Endothelial cell of umbilical vein (primary cell): ENCODE results near the gene CNNM2. TPM values are rescaled to one million over a fixed set of nuclear protein-coding genes. Genes with fewer than 3 reads are reported as not detected.

ENCODE experiments used
- BruUV-seq: library from RNA; stranded (reverse); fragments of 400-500 nt; replicated peaks from 2 replicates; lab custom pipeline; 2021; lab: Mats Ljungman, UMichigan
- CTCF ChIA-PET: fragments of 300-600, 350-600 bp; sonication (Branson Sonifier 250); formaldehyde crosslinking; loops from one replicate; lab custom pipeline; 2021; ENCODE audit warnings: antibody characterized with exemption, inconsistent platforms; lab: Charles Lee
- POLR2A ChIA-PET: fragments of 300-600, 350-600 bp; sonication (Branson Sonifier 250); formaldehyde crosslinking; loops from one replicate; lab custom pipeline; 2021; ENCODE audit warnings: antibody characterized with exemption, inconsistent platforms; lab: Charles Lee
- DNase-seq: peaks from one replicate; pipeline ENCODE4 v3.0.0-alpha.2; 2011; ENCODE audit warnings: low read depth, low spot score
- FAIRE-seq: peaks from 2 replicates; lab custom pipeline; 2011; peaks lifted over from hg19 to GRCh38; lab: Jason Lieb, UNC
- H2AFZ ChIP-seq: 2 replicates; pipeline ENCODE4 v1.6.0; 2012; ENCODE audit warnings: low read depth, low read length, control low read depth, inconsistent platforms
- H3K27ac ChIP-seq: 2 replicates; pipeline ENCODE4 v1.5.1; 2011; ENCODE audit warnings: low read depth, mild to moderate bottlenecking, control low read depth, low read length, moderate library complexity; ENCODE audit not compliant: insufficient read depth
- H3K27me3 ChIP-seq, 2 experiments: 2 replicates each; pipeline versions ENCODE4 v1.6.0 to v1.6.1; 2011; ENCODE audit warnings: low read length in 2 of 2, mixed read lengths in 1 of 2; ENCODE audit not compliant: control insufficient read depth in 2 of 2, insufficient read depth in 2 of 2
- H3K36me3 ChIP-seq, 2 experiments: 2 replicates in 1 of 2; 3 replicates in 1 of 2; pipeline ENCODE4 v1.5.1; 2011; ENCODE audit warnings: low read length in 2 of 2, mild to moderate bottlenecking in 1 of 2, moderate library complexity in 1 of 2; ENCODE audit not compliant: control insufficient read depth in 2 of 2, insufficient read depth in 2 of 2; ENCODE audit errors: extremely low read depth in 1 of 2
- H3K4me1 ChIP-seq: 3 replicates; pipeline ENCODE4 v1.5.1; 2011; ENCODE audit warnings: mild to moderate bottlenecking, low read length; ENCODE audit not compliant: control insufficient read depth, insufficient read depth; ENCODE audit errors: extremely low read depth
- H3K4me2 ChIP-seq: 2 replicates; pipeline ENCODE4 v1.6.1; 2011; ENCODE audit warnings: low read length, control low read depth, mixed read lengths; ENCODE audit not compliant: insufficient read depth
- H3K4me3 ChIP-seq, 3 experiments: fragments of 200-600 bp in 1 of 3; sonication (generic), shearing (Covaris generic) in 1 of 3; replicated peaks in 1 of 3; 2 replicates each; pipeline ENCODE4 v1.5.1; 2011 to 2016; ENCODE audit warnings: control low read depth in 3 of 3, low read length in 3 of 3, mild to moderate bottlenecking in 2 of 3, inconsistent platforms in 1 of 3, low read depth in 1 of 3, moderate library complexity in 1 of 3; ENCODE audit not compliant: insufficient read depth in 1 of 3
- H3K79me2 ChIP-seq: 2 replicates; pipeline ENCODE4 v1.6.0; 2012; ENCODE audit warnings: low read length, inconsistent platforms; ENCODE audit not compliant: control insufficient read depth, insufficient read depth
- H3K9ac ChIP-seq: replicated peaks from 2 replicates; pipeline ENCODE3; 2011; ENCODE audit warnings: low read length, control low read depth; ENCODE audit not compliant: insufficient read depth; ENCODE audit errors: extremely low read depth
- H3K9me1 ChIP-seq: replicated peaks from 3 replicates; pipeline ENCODE4 v1.6.0; 2011; ENCODE audit warnings: mild to moderate bottlenecking, low read length; ENCODE audit not compliant: control insufficient read depth, insufficient read depth; ENCODE audit errors: extremely low read depth
- H3K9me3 ChIP-seq: replicated peaks from 2 replicates; pipeline ENCODE4 v1.5.1; 2012; ENCODE audit warnings: low read length, inconsistent platforms; ENCODE audit not compliant: control insufficient read depth, insufficient read depth
- H4K20me1 ChIP-seq: replicated peaks from 2 replicates; pipeline ENCODE3; 2011; ENCODE audit warnings: mild to moderate bottlenecking, low read length; ENCODE audit not compliant: control insufficient read depth, insufficient read depth; ENCODE audit errors: extremely low read depth
- EZH2 ChIP-seq: IDR thresholded peaks from 2 replicates; pipeline ENCODE4 v1.6.1; 2012; ENCODE audit warnings: borderline replicate concordance, low read depth, mild to moderate bottlenecking, moderate library complexity, low read length, inconsistent platforms; ENCODE audit not compliant: severe bottlenecking
- FOS ChIP-seq: IDR thresholded peaks from 2 replicates; pipeline ENCODE4 v1.6.1; 2011; ENCODE audit warnings: mild to moderate bottlenecking, low read length, moderate library complexity, borderline replicate concordance; ENCODE audit not compliant: insufficient read depth
- GATA2 ChIP-seq: IDR thresholded peaks from 2 replicates; pipeline ENCODE4 v1.7.0; 2011; ENCODE audit warnings: low read depth, mild to moderate bottlenecking, moderate library complexity, mixed read lengths, low read length; ENCODE audit not compliant: insufficient read length, insufficient read depth
- JUN ChIP-seq: IDR thresholded peaks from 2 replicates; pipeline ENCODE4 v1.6.1; 2011; ENCODE audit warnings: borderline replicate concordance, low read depth; ENCODE audit not compliant: insufficient read length, insufficient read depth
- MYC ChIP-seq: IDR thresholded peaks from one replicate; pipeline ENCODE4 v1.6.1; 2011; ENCODE audit warnings: mild to moderate bottlenecking, low read depth, low read length
- POLR2A ChIP-seq: IDR thresholded peaks from 2 replicates; pipeline ENCODE4 v1.6.1; 2012; ENCODE audit warnings: low read depth, mild to moderate bottlenecking, control low read depth, low read length
- POLR2AphosphoS5 ChIP-seq: IDR thresholded peaks from 2 replicates; pipeline ENCODE4 v1.6.1; 2012; ENCODE audit warnings: low read depth, mild to moderate bottlenecking, control low read depth, low read length, moderate library complexity; ENCODE audit not compliant: insufficient read depth
- dilution Hi-C: fragments of 300-500 bp; cut with MboI; formaldehyde crosslinking; loops from one replicate; pipeline ENCODE4 v1.15.0; 2019; ENCODE audit warnings: low sequenced_read_pairs; ENCODE audit not compliant: extremely low pct_ligation_motif_present
- intact Hi-C: fragments of 100-400 bp; cut with micrococcal nuclease; formaldehyde crosslinking; loops from one replicate; pipeline ENCODE4 v1.10.0; 2022
- polyA plus RNA-seq, 4 experiments: library from polyadenylated mRNA; depleted of rRNA in 3 of 4; stranded (reverse) in 3 of 4; unstranded in 1 of 4; fragments of >200 nt; gene quantifications; 2 replicates each; pipeline versions ENCODE4 v1.2.1 to v1.2.3, GENCODE V29; 2011 to 2012; ENCODE audit warnings: missing spikeins in 1 of 4
- total RNA-seq: library from RNA; stranded (reverse); gene quantifications from 2 replicates; pipeline ENCODE4 v1.2.3, GENCODE V29; 2021
- TF ChIP-seq, protein P1 (sequence below), 2 donors: IDR thresholded peaks; 1 replicate in 1 of 2; 2 replicates in 1 of 2; pipeline ENCODE4 v1.5.1; 2011; ENCODE audit warnings: low read length in 2 of 2, mild to moderate bottlenecking in 2 of 2, moderate library complexity in 2 of 2, control low read depth in 1 of 2, inconsistent platforms in 1 of 2, low read depth in 1 of 2; ENCODE audit not compliant: insufficient read depth in 1 of 2; ENCODE audit errors: extremely low read depth in 1 of 2
- TF ChIP-seq, protein P2 (sequence below): IDR thresholded peaks from 2 replicates; pipeline ENCODE4 v1.6.1; 2011; ENCODE audit not compliant: insufficient read depth, insufficient read length

Gene CNNM2
- total and polyA plus RNA-seq, 2 donors (not counting 3 experiments of a cell fraction or from before 2014, with no cell fraction given): 1.9 to 3.0 TPM

DNA sequence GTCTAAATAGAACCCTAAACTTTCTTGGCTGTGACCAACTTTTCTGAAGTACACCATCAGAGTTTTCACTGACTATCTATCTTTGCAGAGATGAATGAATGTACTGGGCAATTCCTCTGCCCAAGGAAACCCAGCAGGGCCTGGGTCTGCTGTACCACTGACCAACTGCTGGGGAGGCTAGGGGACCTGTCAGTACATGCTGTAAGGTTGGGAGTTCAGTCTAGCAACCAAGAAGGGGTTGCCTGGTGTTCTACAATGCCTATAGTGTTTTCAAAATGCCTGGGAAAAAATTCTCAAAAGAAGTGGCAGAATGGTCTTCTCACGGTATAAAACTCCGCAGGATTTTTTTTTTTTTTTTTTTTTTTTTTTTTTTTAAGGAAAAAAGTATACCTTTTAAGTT lies 168.7 kb downstream of the CNNM2 start:
- ChIA-PET POLR2A (no interaction called here), CTCF (interaction anchor here (1.2 to 3.3 kb wide), 3 partner anchors 21 to 250 kb away, joined by 3 to 28 read pairs (median 3); partner anchors contain the start of gene CYP17A1)
- Histone ChIP-seq H3K4me1 (no peaks in the 10 kb centered on the region), H2AFZ (no peak overlapping the region), H3K4me2 (no peak overlapping the region), H3K27me3 (no peaks in the 10 kb centered on the region), H3K79me2 (no peaks in the 10 kb centered on the region), H3K4me3 (no peak overlapping the region), H4K20me1 (no peaks in the 10 kb centered on the region), H3K9me3 (no peaks in the 10 kb centered on the region), H3K9ac (no peak overlapping the region), H3K9me1 (no peaks in the 10 kb centered on the region), H3K36me3 (peaks cover 16 to 37% of the 10 kb centered on the region in 2 experiments), H3K27ac (no peak overlapping the region)
- intact Hi-C loops: no loop called here
- no peak for TF ChIP-seq EZH2
- no peak for TF ChIP-seq GATA2
- no peak for TF ChIP-seq POLR2A
- no peak for TF ChIP-seq MYC
- TF ChIP-seq, protein P1, sequence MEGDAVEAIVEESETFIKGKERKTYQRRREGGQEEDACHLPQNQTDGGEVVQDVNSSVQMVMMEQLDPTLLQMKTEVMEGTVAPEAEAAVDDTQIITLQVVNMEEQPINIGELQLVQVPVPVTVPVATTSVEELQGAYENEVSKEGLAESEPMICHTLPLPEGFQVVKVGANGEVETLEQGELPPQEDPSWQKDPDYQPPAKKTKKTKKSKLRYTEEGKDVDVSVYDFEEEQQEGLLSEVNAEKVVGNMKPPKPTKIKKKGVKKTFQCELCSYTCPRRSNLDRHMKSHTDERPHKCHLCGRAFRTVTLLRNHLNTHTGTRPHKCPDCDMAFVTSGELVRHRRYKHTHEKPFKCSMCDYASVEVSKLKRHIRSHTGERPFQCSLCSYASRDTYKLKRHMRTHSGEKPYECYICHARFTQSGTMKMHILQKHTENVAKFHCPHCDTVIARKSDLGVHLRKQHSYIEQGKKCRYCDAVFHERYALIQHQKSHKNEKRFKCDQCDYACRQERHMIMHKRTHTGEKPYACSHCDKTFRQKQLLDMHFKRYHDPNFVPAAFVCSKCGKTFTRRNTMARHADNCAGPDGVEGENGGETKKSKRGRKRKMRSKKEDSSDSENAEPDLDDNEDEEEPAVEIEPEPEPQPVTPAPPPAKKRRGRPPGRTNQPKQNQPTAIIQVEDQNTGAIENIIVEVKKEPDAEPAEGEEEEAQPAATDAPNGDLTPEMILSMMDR (IDR thresholded peaks at IDR 0.05; ENCODE audit: extremely low read depth in 1 of 2, insufficient read depth in 1 of 2, low read depth in 1 of 2, low read length in 2 of 2): no peak
- no peak for TF ChIP-seq FOS
- no peak for TF ChIP-seq JUN
- TF ChIP-seq, protein P2, sequence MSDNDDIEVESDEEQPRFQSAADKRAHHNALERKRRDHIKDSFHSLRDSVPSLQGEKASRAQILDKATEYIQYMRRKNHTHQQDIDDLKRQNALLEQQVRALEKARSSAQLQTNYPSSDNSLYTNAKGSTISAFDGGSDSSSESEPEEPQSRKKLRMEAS: no peak
- no peak for TF ChIP-seq POLR2AphosphoS5
- FAIRE-seq (no peak), DNase-seq (no peak)
- dilution Hi-C loops: no loop called here
- no TSS peak for BruUV-seq
